ENCODE measurements around the gene CDYL2. TPM values are rescaled to one million over a fixed set of nuclear protein-coding genes. Genes with fewer than 3 reads are reported as not detected.
"Not testable (repeated sequence)": the region's sequence is repeated elsewhere in the genome, so short reads cannot be mapped to it uniquely, and the experiment has no call there.

Gene CDYL2
- total and polyA plus RNA-seq, 7 donors, result 1.2 to 8.8 (median 2.5) TPM

GRCh38 chr16:80731915-80732314 is 72.5 kb downstream of the CDYL2 start:
- Histone ChIP-seq H3K27me3 (no peaks in the 10 kb centered on the region), H3K36me3 (no peaks in the 10 kb centered on the region), H3K9me3 (no peaks in the 10 kb centered on the region), H3K4me1 (no peaks in the 10 kb centered on the region), H3K27ac (no peak overlapping the region), H3K4me3 (no peak overlapping the region)
- TF ChIP-seq POLR2AphosphoS5 (IDR thresholded peaks at IDR 0.05), result no peak
- TF ChIP-seq CTCF (IDR thresholded peaks at IDR 0.05), result no peak
- no peak for TF ChIP-seq EP300 (IDR thresholded peaks at IDR 0.05)
- TF ChIP-seq POLR2A (IDR thresholded peaks at IDR 0.05), result no peak
- no peak for DNase-seq
- WGBS, 2 donors, result 93 to 95% methylated on average over 2 of the region's 2 CpGs
- intact Hi-C loops (cut with DNase I), result no loop called here

GRCh38 chr16:80727066-80727763 is 77.2 kb downstream of the CDYL2 start:
- H3K4me1 ChIP-seq; DNase-seq; intact Hi-C loops (cut with DNase I); H3K27me3 ChIP-seq; H3K27ac ChIP-seq; H3K9me3 ChIP-seq; H3K4me3 ChIP-seq; H3K36me3 ChIP-seq: not testable (repeated sequence)
- 91 to 92% methylated on average over 29 of the region's 29 CpGs for WGBS, 2 donors

GRCh38 chr16:80725566-80726162 is 78.7 kb downstream of the CDYL2 start:
- H3K9me3 ChIP-seq, result peaks cover 0 to 4% (median 1%) of the 10 kb centered on the region in 4 donors
- WGBS, 2 donors, result 91 to 95% methylated on average over 9 of the region's 9 CpGs
- H3K4me3 ChIP-seq, result no peak overlapping the region
- DNase-seq, result no peak
- no peaks in the 10 kb centered on the region for H3K4me1 ChIP-seq
- H3K36me3 ChIP-seq, result no peaks in the 10 kb centered on the region
- H3K27me3 ChIP-seq, result no peaks in the 10 kb centered on the region
- TF ChIP-seq EP300 (IDR thresholded peaks at IDR 0.05), result no peak
- no peak for TF ChIP-seq POLR2A (IDR thresholded peaks at IDR 0.05)
- TF ChIP-seq POLR2AphosphoS5 (IDR thresholded peaks at IDR 0.05), result no peak
- TF ChIP-seq CTCF (IDR thresholded peaks at IDR 0.05), result no peak
- H3K27ac ChIP-seq, result no peak overlapping the region
- intact Hi-C loops (cut with DNase I), result no loop called here

- no peak for TF ChIP-seq POLR2AphosphoS5 (IDR thresholded peaks at IDR 0.05)
- no peak for TF ChIP-seq CTCF (IDR thresholded peaks at IDR 0.05)
- no peak for TF ChIP-seq EP300 (IDR thresholded peaks at IDR 0.05)
- TF ChIP-seq POLR2A (IDR thresholded peaks at IDR 0.05), result no peak
- intact Hi-C loops (cut with DNase I), result no loop called here
- Histone ChIP-seq H3K9me3 (peaks cover 0 to 4% (median 1%) of the 10 kb centered on the region in 4 donors), H3K27ac (no peak overlapping the region), H3K27me3 (no peaks in the 10 kb centered on the region), H3K4me3 (no peak overlapping the region), H3K36me3 (no peaks in the 10 kb centered on the region), H3K4me1 (no peaks in the 10 kb centered on the region)
- DNase-seq, result no peak
These were observed 80.4 kb downstream of the CDYL2 start for GRCh38 chr16:80723981-80724380.

- H3K36me3 ChIP-seq, result no peaks in the 10 kb centered on the region
- no peaks in the 10 kb centered on the region for H3K27me3 ChIP-seq
- peaks cover 0 to 7% (median 0%) of the 10 kb centered on the region in 4 donors for H3K4me1 ChIP-seq
- no peak overlapping the region for H3K4me3 ChIP-seq
- intact Hi-C loops (cut with DNase I), result no loop called here
- no peak for DNase-seq
- TF ChIP-seq CTCF (IDR thresholded peaks at IDR 0.05) (no peak), EP300 (IDR thresholded peaks at IDR 0.05) (no peak), POLR2A (IDR thresholded peaks at IDR 0.05) (no peak), POLR2AphosphoS5 (IDR thresholded peaks at IDR 0.05) (no peak)
- peaks cover 0 to 4% (median 1%) of the 10 kb centered on the region in 4 donors for H3K9me3 ChIP-seq
- WGBS, 2 donors, result 95% methylated on average over 4 of the region's 4 CpGs
- no peak overlapping the region for H3K27ac ChIP-seq
These were observed 81.3 kb downstream of the CDYL2 start for GRCh38 chr16:80723091-80723490.
